Measurements from ENCODE around the gene SHC2. TPM values are rescaled to one million over a fixed set of nuclear protein-coding genes. Genes with fewer than 3 reads are reported as not detected.
"Not testable (repeated sequence)": the region's sequence is repeated elsewhere in the genome, so short reads cannot be mapped to it uniquely, and the experiment has no call there.

The SHC2 gene
- total RNA-seq, 1 experiment from 2014 or later = 1.1 TPM

DNA sequence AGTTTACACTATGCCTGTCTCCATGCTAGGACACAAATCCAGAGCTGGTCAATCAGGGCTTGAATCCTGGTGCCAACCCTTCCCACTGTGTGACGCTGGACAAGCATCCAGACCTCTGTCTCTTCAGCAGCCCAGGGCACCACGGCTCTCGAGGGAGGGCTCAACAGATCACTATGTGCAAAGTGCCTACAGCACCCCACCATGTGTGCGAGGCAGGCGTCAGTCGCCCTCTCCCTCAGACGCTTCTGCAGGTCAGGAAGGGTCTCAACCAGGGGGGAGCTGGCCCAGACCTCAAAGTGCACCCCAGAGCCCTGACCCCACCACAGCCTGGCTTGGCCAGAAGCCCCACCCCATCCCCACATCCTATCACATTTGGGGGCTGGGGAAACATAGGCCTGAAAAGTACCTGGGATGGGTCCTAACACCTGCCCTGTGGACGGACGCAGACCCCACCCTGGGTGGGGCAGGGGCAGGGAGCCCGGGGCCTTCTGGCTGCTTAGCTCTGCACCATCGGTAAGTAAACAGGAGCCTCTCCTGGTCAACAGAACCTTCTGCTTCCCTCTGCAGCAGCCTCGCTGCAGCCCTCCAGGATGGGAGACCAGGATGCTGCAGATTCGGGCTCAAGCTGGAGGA, 49.0 kb downstream of the SHC2 start:
- CTCF ChIA-PET = interaction anchor here (1.0 kb wide), 1 partner anchor 98 kb away, joined by 3 read pairs; no protein-coding TSS in a partner anchor
- DNase-seq (ENCODE audit: low spot score) = no peak
- Histone ChIP-seq H3K4me1 (ENCODE audit: insufficient read depth, low read length, poor library complexity, severe bottlenecking) (peaks cover 7% of the 10 kb centered on the region), H3K27me3 (replicated peaks; ENCODE audit: insufficient read depth, low read depth, low read length, poor library complexity) (peaks cover 7% of the 10 kb centered on the region), H3K4me3 (ENCODE audit: low read depth, low read length, poor library complexity, severe bottlenecking) (no peak overlapping the region), H3K27ac (ENCODE audit: low read depth, low read length, poor library complexity, severe bottlenecking) (no peak overlapping the region), H3K36me3 (ENCODE audit: insufficient read depth, low read length, poor library complexity, severe bottlenecking) (no peaks in the 10 kb centered on the region), H3K9me3 (ENCODE audit: low read depth, low read length, poor library complexity, severe bottlenecking) (no peaks in the 10 kb centered on the region)
- TF ChIP-seq, protein P1, sequence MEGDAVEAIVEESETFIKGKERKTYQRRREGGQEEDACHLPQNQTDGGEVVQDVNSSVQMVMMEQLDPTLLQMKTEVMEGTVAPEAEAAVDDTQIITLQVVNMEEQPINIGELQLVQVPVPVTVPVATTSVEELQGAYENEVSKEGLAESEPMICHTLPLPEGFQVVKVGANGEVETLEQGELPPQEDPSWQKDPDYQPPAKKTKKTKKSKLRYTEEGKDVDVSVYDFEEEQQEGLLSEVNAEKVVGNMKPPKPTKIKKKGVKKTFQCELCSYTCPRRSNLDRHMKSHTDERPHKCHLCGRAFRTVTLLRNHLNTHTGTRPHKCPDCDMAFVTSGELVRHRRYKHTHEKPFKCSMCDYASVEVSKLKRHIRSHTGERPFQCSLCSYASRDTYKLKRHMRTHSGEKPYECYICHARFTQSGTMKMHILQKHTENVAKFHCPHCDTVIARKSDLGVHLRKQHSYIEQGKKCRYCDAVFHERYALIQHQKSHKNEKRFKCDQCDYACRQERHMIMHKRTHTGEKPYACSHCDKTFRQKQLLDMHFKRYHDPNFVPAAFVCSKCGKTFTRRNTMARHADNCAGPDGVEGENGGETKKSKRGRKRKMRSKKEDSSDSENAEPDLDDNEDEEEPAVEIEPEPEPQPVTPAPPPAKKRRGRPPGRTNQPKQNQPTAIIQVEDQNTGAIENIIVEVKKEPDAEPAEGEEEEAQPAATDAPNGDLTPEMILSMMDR (conservative IDR thresholded peaks at IDR 0.05; ENCODE audit: low read depth, low read length) = no peak
- no peak for TF ChIP-seq EZH2 (IDR thresholded peaks at IDR 0.05; ENCODE audit: borderline replicate concordance, low read depth, low read length, poor library complexity, severe bottlenecking)
- intact Hi-C loops (cut with micrococcal nuclease; ENCODE audit: unreplicated experiment) = no loop called here
- POLR2A ChIA-PET (ENCODE audit: low non-redundant PET) = no interaction called here
- no TSS peak for BruUV-seq (replicated peaks)

DNA sequence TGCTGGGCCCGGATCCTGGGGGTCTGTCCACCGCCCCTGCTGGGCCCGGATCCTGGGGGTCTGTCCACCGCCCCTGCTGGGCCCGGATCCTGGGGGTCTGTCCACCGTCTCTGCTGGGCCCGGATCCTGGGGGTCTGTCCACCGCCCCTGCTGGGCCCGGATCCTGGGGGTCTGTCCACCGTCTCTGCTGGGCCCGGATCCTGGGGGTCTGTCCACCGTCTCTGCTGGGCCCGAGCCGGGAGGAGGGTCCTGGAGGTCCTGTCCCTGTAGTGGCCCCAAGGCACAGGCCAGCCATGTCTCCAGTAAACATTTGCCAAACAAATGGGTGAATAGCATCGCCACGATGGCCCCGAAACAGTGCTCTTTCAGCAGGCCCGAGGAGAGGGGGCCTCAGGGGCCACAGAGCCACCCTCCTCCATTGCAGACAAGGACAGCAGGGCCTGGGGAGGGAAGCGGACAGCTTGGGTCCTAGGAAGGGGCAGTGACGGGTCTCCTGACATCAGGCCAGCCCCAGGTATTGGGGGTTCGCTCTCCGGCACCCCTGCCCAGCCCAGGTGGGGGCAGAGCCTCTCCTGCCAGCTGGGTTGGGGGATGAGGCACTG, 49.6 kb downstream of the SHC2 start:
- intact Hi-C loops (cut with micrococcal nuclease; ENCODE audit: unreplicated experiment) = not testable (repeated sequence)

DNA sequence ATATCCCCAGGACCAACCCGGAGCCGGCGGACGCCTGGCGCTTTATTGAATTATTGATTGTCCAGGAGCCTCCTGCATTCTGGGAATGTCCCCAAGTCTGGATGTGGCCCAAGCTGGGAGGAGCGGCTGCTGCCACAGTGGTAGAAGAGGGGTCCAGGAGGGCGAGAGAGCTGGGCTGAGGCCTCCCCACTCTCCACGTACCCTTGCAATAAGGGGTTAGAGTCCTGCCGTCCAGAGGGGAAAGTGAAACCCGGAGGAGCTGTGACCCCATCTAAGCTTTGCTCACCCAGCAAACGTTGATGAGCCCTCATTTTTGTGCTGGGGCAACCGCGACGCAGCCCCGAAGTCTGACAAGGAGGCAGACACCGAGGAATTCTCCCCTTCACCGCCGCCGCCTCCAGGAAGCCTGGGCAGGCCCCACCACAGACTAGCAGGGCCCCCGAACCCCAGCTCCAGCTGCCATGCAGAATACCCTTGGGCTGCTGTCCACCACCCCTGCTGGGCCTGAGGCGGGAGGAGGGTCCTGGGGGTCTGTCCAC, 50.5 kb downstream of the SHC2 start:
- POLR2A ChIA-PET (ENCODE audit: low non-redundant PET) = no interaction called here
- BruUV-seq (replicated peaks) = no TSS peak
- peaks cover 7% of the 10 kb centered on the region for H3K4me1 ChIP-seq (ENCODE audit: insufficient read depth, low read length, poor library complexity, severe bottlenecking)
- H3K27me3 ChIP-seq (replicated peaks; ENCODE audit: insufficient read depth, low read depth, low read length, poor library complexity) = peaks cover 7% of the 10 kb centered on the region
- H3K27ac ChIP-seq (ENCODE audit: low read depth, low read length, poor library complexity, severe bottlenecking) = no peak overlapping the region
- no peak overlapping the region for H3K4me3 ChIP-seq (ENCODE audit: low read depth, low read length, poor library complexity, severe bottlenecking)
- no peaks in the 10 kb centered on the region for H3K9me3 ChIP-seq (ENCODE audit: low read depth, low read length, poor library complexity, severe bottlenecking)
- CTCF ChIA-PET = no interaction called here
- TF ChIP-seq, protein P1 (conservative IDR thresholded peaks at IDR 0.05; ENCODE audit: low read depth, low read length) = no peak
- TF ChIP-seq EZH2 (IDR thresholded peaks at IDR 0.05; ENCODE audit: borderline replicate concordance, low read depth, low read length, poor library complexity, severe bottlenecking) = no peak
- H3K36me3 ChIP-seq (ENCODE audit: insufficient read depth, low read length, poor library complexity, severe bottlenecking) = no peaks in the 10 kb centered on the region
- DNase-seq (ENCODE audit: low spot score) = no peak
- intact Hi-C loops (cut with micrococcal nuclease; ENCODE audit: unreplicated experiment) = no loop called here

More for the DNA sequence above, 49.6 kb downstream of the SHC2 start:
- DNase-seq (ENCODE audit: low spot score); H3K4me1 ChIP-seq (ENCODE audit: insufficient read depth, low read length, poor library complexity, severe bottlenecking); H3K27me3 ChIP-seq (replicated peaks; ENCODE audit: insufficient read depth, low read depth, low read length, poor library complexity); H3K4me3 ChIP-seq (ENCODE audit: low read depth, low read length, poor library complexity, severe bottlenecking); BruUV-seq (replicated peaks); CTCF ChIA-PET; H3K9me3 ChIP-seq (ENCODE audit: low read depth, low read length, poor library complexity, severe bottlenecking); H3K36me3 ChIP-seq (ENCODE audit: insufficient read depth, low read length, poor library complexity, severe bottlenecking); POLR2A ChIA-PET (ENCODE audit: low non-redundant PET); H3K27ac ChIP-seq (ENCODE audit: low read depth, low read length, poor library complexity, severe bottlenecking): not testable (repeated sequence)
